ENCODE measurements around the gene CSH1.
"Not testable (repeated sequence)": the region's sequence is repeated elsewhere in the genome, so short reads cannot be mapped to it uniquely, and the experiment has no call there.

CSH1 gene

DNA sequence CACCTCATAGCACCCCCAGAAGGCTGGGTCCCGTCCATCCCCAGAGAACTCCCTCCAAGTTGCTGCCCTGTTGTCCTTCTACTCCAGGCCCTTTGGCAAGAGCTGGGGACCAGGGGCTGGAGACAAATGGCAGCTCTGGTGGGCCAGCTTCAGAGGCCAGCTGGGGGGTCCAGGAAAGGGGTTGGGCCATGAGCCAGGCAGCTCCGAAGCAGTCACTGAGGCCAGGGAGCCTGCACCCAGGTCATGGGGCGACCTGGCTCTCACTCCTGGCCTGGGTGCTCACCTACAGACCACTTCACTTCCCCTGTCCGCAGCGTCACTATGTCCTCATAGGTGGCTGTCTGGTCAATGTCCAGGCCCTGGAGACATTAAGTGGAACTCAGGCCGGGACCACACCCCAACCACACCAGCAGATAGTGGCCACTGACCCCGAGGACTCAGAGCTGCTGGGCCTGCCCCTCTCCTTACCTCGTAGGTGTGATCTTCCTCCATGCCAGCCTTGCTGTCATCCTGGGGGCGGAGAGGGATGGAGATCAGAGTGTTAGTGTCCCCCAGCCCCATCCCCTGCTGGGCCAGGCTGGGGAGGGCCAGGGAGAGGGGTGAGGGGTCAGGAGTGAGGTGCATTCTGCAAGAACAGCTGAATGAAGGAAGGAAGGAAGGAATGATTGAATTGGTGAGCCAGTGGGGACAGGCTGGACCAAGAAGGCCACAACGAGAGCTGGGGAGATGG lies 32.8 kb upstream of the CSH1 start:
- DNase-seq (ENCODE audit: low read depth, low spot score) = no peak

DNA sequence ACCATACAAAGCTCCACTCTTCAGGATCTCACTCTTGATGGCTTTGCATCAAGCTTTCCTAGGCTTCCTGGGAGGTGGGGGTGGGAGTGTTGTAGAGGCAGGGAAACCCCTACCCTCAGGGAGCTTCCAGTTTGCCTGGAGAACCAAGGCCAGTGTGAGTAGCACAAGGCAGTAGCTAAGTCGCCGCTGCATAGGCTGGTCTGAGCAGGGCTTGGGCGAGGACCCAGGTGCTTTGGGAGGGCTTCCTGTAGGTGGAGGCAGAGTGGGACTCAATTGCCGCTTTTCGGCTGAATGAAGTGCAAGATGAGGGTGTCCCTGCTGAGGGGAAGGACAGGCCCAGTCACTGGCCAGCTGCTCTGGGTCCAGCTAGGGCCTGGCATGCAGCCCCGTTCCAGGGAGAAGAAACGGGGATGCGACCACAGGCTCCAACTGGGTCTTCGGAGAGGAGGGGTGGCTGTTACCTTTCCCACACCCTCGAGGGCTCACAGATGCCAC lies 31.8 kb upstream of the CSH1 start:
- DNase-seq (ENCODE audit: low read depth, low spot score) = no peak

GRCh38 chr17:63927464-63928171 lies 31.2 kb upstream of the CSH1 start:
- DNase-seq (ENCODE audit: low read depth, low spot score) = no peak

DNA sequence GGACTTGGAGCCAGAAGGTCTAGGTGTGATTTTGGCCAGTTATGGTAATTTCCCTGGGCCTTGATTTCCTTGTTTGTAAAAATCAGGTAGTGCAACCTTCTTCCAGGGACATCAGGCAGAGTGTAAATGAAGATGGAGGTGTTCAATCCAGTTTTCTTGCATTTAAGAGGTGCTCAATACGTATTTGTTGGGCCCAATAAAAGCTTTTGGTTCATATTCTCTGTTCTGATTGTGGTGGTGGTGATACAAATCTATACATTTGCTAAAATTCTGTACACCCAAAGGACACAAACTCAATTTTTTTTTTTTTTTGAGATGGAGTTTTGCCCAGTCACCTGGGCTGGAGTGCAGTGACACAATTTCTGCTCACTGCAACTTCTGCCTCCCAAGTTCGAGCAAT lies 29.8 kb upstream of the CSH1 start:
- DNase-seq (ENCODE audit: low read depth, low spot score) = no peak

DNA sequence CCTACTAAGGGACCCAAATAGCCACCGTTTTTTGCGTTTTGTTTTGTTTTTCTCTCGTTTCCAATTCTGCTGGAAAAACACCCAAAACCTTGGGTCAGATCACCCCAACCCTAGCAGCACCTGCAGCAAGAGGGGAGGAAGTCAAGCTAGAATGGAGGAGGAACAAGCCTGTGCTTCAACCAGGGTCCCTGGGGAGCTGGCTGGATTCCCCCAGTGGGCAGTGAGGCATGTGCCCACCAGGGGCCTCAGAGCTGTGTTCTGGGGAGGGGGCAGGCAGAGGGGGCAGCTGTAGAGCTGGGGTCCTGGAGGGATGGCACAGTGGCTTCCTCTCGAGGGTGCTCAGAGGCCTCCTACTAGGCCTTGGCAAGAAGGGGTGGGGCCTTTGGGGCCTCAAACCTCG lies 29.2 kb upstream of the CSH1 start:
- no peak for DNase-seq (ENCODE audit: low read depth, low spot score)

DNA sequence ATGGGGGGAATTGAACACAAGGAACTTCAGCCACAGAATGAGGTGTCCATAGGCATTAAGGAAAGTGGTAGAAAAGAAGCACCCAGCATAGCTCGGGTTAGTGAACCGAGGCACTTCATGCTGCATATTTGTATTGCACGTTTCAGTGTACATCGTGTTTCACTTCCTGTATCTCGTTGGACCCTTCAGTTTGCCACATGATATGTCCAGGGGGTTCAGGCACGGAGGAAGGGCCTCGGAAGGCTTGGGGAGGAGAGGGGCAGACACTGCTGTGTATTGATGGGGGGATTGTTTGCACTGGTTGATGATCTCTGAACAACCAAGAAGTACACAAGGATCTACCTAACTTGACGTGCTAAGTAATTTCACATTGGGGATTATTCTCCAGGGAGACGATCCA lies 26.0 kb upstream of the CSH1 start:
- not testable (repeated sequence) for DNase-seq (ENCODE audit: low read depth, low spot score)

GRCh38 chr17:63920779-63921178 lies 24.4 kb upstream of the CSH1 start:
- DNase-seq (ENCODE audit: low read depth, low spot score) = not testable (repeated sequence)

GRCh38 chr17:63920050-63920449 lies 23.7 kb upstream of the CSH1 start:
- not testable (repeated sequence) for DNase-seq (ENCODE audit: low read depth, low spot score)

DNA sequence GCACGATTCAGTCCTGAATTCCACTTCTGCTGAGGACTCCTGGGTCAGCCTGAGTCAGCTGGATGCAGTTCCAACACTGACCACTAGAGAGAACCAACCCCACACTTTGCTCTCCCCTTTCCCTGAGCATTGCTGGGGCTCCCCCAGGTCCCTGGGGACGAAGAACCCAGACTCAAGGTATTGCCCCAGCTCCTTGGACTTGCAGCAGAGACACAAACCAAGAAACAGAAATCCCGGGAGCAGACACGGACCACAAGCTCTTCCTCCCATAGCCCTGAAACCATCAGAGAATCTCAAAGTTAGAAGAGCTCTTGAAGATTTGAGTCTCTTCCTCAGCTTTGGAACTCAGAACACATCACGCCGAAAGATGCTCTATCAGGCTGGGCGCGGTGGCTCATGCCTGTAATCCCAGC lies 22.9 kb upstream of the CSH1 start:
- DNase-seq (ENCODE audit: low read depth, low spot score) = peak; percentile 44

- not testable (repeated sequence) for DNase-seq (ENCODE audit: low read depth, low spot score)
Observed at GRCh38 chr17:63918789-63919305, 22.5 kb upstream of the CSH1 start, which contains the start of gene GH1. TSS of gene GH1 (minus strand) at chr17:63918839. CDS start at chr17:63918776, 63 bp downstream.

GRCh38 chr17:63918305-63918704 lies 21.9 kb upstream of the CSH1 start:
- no peak for DNase-seq (ENCODE audit: low read depth, low spot score)

GRCh38 chr17:63917646-63918045 lies 21.3 kb upstream of the CSH1 start:
- no peak for DNase-seq (ENCODE audit: low read depth, low spot score)

- DNase-seq (ENCODE audit: low read depth, low spot score) = not testable (repeated sequence)
Observed at GRCh38 chr17:63917206-63917605, 20.8 kb upstream of the CSH1 start.

DNA sequence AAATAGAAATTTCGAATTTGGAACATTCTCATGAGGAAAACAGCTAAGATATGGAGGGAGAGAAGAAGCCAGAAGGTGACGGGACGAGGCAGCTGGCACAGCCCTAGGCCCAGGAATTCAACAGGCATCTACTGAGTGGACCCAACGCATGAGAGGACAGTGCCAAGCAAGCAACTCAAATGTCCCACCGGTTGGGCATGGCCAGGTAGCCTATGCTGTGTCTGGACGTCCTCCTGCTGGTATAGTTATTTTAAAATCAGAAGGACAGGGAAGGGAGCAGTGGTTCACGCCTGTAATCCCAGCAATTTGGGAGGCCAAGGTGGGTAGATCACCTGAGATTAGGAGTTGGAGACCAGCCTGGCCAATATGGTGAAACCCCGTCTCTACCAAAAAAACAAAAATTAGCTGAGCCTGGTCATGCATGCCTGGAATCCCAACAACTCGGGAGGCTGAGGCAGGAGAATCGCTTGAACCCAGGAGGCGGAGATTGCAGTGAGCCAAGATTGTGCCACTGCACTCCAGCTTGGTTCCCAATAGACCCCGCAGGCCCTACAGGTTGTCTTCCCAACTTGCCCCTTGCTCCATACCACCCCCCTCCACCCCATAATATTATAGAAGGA lies 20.3 kb upstream of the CSH1 start:
- no peak for DNase-seq (ENCODE audit: low read depth, low spot score)

DNA sequence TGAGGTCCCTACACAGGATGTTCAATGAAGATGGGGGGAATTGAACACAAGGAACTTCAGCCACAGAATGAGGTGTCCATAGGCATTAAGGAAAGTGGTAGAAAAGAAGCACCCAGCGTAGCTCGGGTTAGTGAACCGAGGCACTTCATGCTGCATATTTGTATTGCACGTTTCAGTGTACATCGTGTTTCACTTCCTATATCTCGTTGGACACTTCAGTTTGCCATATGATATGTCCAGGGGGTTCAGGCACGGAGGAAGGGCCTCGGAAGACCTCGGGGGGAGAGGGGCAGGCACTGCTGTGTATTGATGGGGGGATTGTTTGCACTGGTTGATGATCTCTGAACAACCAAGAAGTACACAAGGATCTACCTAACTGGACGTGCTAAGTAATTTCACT lies 19.4 kb upstream of the CSH1 start:
- not testable (repeated sequence) for DNase-seq (ENCODE audit: low read depth, low spot score)

DNA sequence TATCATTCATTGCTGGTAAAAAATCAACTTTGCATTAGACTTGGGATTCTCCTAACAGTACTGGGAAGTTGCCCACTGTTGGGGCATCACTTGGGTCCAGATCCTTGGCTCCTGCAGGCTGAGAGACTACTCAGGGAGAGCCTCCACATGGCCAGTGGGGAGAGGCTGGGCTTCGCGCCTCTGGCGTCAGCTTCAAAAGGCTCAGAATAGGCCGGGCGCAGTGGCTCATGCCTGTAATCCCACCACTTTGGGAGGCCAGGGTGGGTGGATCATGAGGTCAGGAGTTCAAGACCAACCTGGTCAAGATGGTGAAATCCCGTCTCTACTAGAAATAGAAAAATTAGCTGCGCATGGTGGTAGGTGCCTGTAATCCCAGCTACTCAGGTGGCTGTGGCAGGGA lies 18.1 kb upstream of the CSH1 start:
- no peak for DNase-seq (ENCODE audit: low read depth, low spot score)

DNA sequence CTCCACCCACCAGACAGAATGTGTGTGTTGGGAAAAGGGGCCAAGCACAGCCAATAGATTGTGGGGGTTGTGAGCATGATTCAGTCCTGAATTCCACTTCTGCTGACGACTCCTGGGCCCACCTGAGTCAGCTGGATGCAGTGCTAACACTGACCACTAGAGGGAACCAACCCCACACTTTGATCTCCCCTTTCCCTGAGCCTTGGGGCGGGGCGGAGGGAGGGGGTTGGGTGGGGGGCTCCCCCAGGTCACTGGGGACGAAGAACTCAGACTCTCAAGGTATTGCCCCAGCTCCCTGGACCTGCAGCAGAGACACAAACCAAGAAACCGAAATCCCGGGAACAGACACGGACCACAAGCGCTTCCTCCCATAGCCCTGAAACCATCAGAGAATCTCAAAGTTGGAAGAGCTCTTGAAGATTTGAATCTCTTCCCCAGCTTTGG lies 15.3 kb upstream of the CSH1 start:
- peak; percentile 40 for DNase-seq (ENCODE audit: low read depth, low spot score)

DNA sequence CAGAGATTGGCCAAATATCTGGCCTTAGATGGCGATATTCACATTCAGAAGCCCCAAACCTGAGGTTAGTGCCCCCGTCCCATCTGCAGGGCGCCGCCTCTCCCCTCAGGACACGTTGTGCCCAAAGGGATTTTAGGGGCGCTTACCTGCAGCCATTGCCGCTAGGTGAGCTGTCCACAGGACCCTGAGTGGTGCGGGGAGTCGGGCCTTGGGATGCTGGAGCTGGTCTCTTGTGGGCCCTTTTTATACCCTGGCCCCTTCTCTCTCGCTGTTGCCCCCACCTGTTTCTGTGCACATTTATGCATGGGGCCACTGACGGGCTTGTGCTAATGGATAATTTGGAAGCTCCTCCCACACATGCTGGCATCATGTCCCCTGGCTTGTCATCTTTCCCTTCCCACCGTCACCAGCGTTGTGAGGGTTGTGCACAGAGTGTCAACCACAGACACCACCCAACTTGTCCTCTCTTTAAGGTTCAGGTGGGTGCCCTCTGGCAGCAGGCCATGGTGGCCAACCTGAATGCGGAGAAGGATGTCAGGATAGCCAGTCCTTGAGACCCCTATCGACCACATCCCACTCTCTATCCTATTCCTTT lies 14.8 kb upstream of the CSH1 start, which contains the start of gene CSHL1:
CSHL1 (minus strand) TSS at position 218 of the 595 bp plus-strand sequence; CDS start at position 156, 62 bp downstream.
- no peak for DNase-seq (ENCODE audit: low read depth, low spot score)

GRCh38 chr17:63910096-63910495 lies 13.7 kb upstream of the CSH1 start:
- no peak for DNase-seq (ENCODE audit: low read depth, low spot score)

- not testable (repeated sequence) for DNase-seq (ENCODE audit: low read depth, low spot score)
Observed at GRCh38 chr17:63909586-63909985, 13.2 kb upstream of the CSH1 start.

GRCh38 chr17:63907161-63907778 lies 10.9 kb upstream of the CSH1 start:
- DNase-seq (ENCODE audit: low read depth, low spot score) = not testable (repeated sequence)
